CD4-positive, alpha-beta T cell treated with Interleukin-10 for 1 hour (primary cell): Measurements from ENCODE around the gene NCOA1.
"Not testable (repeated sequence)": the region's sequence is repeated elsewhere in the genome, so short reads cannot be mapped to it uniquely, and the experiment has no call there.

ENCODE experiments used
- DNase-seq: peaks from one replicate; pipeline ENCODE4 v3.0.0-alpha.2; 2020

Gene NCOA1

GRCh38 chr2:24508878-24509277 is 17.8 kb downstream of the NCOA1 start:
- no peak for DNase-seq

GRCh38 chr2:24509425-24509824 is 18.4 kb downstream of the NCOA1 start:
- no peak for DNase-seq

- DNase-seq = no peak
These were observed 18.8 kb downstream of the NCOA1 start for GRCh38 chr2:24509840-24510239.

GRCh38 chr2:24510771-24511170 is 19.7 kb downstream of the NCOA1 start:
- DNase-seq = no peak

GRCh38 chr2:24511198-24511597 is 20.1 kb downstream of the NCOA1 start:
- DNase-seq = no peak

- no peak for DNase-seq
These were observed 20.8 kb downstream of the NCOA1 start for GRCh38 chr2:24511894-24512293.

DNA sequence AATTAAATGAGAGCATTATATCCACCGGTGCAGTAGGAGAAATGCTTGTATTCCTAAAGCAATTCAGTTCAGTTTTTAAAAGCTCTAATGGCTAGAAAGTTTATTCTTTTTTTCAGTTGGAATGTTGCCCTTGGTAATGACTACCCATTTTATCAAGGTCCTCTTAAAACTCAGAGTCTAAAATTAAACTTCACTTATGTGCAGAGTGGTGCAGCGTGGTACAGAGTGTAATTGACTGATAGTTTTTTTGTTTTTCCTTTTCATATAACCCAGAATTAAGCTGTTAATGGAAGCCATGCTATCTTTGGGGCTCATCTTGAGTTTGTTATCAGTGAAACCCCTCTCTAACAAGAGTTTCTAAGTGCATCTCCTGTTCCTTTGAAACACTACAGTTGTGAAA is 21.4 kb downstream of the NCOA1 start:
- DNase-seq = no peak

DNA sequence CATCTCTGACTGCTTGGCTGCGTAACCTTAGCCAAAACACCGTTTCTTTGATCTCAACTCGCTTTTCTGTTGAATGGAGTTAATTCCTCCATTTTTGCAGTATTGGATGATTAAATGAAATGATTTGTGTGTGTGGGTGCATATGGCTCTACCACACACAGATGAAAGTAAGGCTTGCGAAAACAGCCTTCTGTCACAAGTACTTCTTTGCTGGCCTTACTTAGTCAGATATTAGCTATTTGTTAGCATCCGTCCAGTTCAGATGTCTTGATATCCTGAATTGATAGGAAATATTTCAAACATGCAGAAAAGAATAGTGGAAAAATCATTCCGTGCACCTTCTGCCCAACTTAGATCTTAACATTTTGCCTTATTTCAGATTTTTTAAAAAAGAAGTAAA is 21.8 kb downstream of the NCOA1 start:
- no peak for DNase-seq

DNA sequence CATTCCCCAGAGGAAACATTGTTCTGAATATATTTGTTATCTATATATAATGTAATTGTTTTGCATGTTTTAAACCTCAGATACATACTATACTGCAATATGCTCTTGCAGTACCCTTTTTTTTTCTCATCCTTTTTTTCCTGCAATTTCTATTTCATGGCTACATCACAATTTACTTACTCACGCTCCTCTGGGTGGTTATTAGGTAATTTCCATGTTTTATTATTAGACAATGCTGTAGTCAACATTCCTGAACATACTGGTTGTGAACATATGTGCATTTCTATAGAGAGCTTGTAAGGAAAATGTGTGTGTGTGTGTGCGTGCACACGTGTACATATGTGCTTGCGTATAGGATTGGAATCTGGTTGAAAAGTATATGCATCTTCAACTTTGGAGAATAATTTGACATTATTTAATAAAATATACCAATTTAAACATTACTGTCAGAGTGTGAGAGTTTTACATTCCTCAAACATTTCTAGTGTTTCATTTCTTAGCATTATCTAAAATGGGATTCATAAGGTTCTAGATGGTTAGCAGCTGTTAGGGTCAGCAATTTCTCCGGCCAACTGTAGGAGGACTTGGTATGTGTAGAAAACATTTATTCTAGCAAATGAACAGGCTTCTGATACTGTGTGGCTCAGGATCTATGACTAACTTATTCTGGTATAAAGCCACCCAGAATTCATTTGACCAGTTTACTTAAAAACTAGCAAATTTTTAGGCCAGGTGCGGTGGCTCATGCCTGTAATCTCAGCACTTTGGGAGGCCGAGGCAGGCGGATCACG is 22.4 kb downstream of the NCOA1 start:
- DNase-seq = no peak

DNA sequence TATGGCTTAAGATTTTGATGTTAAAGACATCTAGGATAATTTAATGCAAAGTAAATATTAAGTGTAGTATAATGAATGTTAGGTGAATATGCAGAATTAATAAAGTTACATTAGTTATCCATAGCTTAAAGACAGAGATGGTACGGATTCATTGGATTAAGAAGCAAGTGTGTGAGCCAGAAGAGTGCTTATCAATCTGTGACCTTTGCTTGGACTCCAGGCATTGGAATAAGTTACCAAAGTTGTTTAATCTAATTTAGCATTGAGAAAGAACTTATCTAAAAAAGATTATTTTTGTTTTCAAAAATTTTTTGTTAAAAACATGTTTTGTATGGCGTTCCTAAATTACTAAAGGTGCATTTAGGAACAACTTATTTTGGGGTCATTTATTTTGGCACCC is 23.8 kb downstream of the NCOA1 start:
- no peak for DNase-seq

GRCh38 chr2:24515335-24515734 is 24.3 kb downstream of the NCOA1 start:
- DNase-seq = no peak

DNA sequence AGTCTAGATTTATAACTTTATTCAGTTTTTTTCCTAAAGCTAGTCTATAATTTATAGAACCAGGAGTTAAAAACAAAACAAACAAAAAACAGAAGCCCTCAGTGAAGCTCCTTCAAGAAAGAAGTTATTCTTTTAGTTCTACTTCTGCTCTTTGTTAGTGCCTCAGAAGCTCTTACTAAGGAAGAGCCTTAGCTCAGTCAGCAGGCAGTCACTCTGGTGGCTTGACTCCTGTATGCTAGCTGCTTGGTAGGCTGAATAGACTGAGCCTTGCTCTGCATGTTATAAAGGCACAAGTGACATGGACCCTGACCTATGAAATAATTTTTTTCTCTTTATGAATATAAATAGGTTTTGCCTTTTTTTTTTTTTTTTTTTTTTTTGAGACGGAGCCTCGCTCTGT is 24.8 kb downstream of the NCOA1 start:
- DNase-seq = no peak

- peak; percentile 20 for DNase-seq
These were observed 26.2 kb downstream of the NCOA1 start for GRCh38 chr2:24517247-24517646.

DNA sequence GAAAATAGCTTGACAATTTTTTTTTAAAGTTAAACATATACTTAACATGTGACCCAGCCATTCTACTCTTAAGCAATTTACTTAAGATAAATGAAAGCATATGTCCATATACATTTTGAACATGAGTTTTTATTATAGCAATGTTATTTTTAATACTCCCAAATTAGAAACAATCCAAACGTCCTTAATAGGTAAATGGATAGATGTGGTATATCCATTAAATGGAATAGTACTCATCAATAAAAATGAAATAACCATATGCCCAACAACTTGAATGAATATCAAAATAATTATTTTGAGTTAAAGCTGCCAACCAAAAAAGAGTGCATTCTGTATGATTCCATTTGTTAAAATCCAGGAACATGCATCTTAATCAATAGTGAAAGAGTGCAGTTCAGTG is 29.1 kb downstream of the NCOA1 start:
- no peak for DNase-seq

GRCh38 chr2:24521162-24521857 is 30.3 kb downstream of the NCOA1 start:
- DNase-seq = no peak

DNA sequence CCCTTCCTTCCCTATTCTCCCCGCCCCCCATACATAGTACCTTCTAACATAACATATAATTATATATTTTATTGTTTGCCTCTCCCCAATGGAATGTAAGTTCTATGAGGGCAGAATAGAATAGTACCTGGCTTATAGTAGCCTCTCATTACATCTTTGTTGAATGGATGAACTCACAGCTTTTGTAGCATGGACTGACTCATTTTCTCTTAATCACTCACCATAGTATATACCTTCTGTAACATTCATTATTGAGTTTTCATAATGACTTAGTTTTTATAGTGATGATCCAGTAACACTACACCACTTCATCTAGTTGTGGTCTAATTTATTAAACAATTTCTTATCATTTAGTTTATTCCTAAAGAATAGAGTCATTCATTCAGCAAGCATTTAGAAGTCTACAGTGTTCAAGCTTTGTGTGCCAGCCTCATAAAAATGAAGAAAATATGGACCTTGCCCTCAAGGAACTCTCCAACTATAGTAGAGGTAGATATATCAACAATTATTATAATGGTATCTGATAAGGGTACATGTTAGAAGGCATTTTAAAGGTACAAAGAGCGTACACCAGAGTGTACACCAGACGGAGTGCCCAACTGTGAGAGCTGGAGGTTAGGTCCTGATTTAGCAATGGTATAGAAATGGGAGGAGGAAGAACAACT is 31.1 kb downstream of the NCOA1 start:
- no peak for DNase-seq

GRCh38 chr2:24527536-24527935 is 36.5 kb downstream of the NCOA1 start:
- DNase-seq = no peak

DNA sequence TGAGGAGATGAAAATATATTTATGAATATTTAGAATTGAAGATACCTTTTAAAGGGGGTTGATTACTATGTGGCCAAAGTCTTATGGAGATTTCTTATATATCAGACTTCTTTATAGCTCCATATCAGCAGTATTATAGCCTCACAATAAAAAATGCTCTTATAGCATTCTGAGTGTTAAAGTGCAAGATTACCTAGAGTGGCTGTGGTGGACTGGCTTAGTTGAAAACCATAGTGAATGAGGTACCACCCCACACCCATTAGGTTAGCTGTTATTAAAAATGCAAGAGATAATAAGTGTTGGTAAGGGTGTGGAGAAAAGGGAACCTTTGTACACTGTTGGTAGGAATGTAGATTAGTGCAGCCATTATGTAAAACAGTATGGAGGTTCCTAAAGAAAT is 39.7 kb downstream of the NCOA1 start:
- no peak for DNase-seq

DNA sequence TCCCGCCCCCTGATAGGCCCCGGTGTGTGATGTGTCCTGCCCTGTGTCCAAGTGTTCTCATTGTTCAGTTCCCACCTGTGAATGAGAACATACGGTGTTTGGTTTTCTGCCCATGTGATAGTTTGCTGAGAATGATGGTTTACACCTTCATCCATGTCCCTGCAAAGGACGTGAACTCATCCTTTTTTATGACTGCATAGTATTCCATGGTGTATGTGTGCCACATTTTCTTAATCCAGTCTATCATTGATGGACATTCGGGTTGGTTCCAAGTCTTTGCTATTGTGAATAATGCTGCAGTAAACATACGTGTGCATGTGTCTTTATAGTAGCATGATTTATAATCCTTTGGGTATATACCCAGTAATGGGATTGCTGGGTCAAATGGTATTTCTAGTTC is 40.6 kb downstream of the NCOA1 start:
- DNase-seq = not testable (repeated sequence)

DNA sequence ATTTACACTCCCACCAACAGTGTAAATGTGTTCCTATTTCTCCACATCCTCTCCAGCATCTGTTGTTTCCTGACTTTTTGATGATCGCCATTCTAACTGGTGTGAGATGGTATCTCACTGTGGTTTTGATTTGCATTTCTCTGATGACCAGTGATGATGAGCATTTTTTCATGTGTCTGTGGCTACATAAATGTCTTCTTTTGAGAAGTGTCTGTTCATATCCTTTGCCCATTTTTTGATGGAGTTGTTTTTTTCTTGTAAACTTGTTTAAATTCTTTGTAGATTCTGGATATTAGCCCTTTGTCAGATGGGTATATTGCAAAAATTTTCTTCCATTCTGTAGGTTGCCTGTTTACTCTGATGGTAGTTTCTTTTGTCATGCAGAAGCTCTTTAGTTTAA is 41.0 kb downstream of the NCOA1 start:
- DNase-seq = not testable (repeated sequence)

- DNase-seq = not testable (repeated sequence)
These were observed 42.5 kb downstream of the NCOA1 start for GRCh38 chr2:24533574-24533973.

GRCh38 chr2:24538720-24539119 is 47.7 kb downstream of the NCOA1 start:
- no peak for DNase-seq

- no peak for DNase-seq
These were observed 48.2 kb downstream of the NCOA1 start for GRCh38 chr2:24539258-24539657.

DNA sequence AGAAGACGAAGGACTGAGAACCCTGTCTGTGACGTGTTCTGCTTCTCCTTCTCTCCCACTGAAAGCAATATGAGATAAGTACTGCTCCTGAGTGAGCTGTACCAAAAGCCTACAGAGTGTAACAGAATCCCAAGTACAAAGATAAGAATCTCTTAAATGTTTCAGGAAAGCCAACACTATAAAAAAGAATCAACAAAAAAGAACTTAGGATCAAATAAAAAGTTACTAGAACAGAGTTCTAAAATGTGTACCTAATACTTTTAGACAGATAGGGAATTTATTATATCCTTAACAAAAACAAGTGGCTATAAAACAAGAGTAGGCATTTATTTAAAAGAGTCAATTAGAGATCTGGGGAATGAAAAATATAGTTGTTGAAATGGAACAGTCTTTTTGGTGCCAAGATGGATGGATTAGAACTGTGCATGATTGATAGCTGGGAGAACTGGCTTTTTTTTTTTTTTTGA is 49.0 kb downstream of the NCOA1 start:
- DNase-seq = no peak
